ENCODE results near the gene CHCHD3. TPM values are rescaled to one million over a fixed set of nuclear protein-coding genes. Genes with fewer than 3 reads are reported as not detected.

CHCHD3 gene
- total and polyA plus RNA-seq, 4 donors, result 29.1 to 50.3 (median 36.0) TPM

GRCh38 chr7:132777414-132777813 lies 304.5 kb downstream of the CHCHD3 start:
- no peak for ATAC-seq (ENCODE audit: low FRiP score)
- 88 to 90% methylated on average over 7 of the region's 7 CpGs for WGBS, 2 donors
- H3K4me3 ChIP-seq (ENCODE audit: low read length in 2 of 2), result no peak overlapping the region
- no peak overlapping the region for H3K27ac ChIP-seq (ENCODE audit: low read depth in 1 of 2, low read length in 2 of 2)
- H3K4me1 ChIP-seq (ENCODE audit: control insufficient read depth in 1 of 2, insufficient read depth in 2 of 2, low read length in 2 of 2), result no peaks in the 10 kb centered on the region
- H3K36me3 ChIP-seq (ENCODE audit: control insufficient read depth in 1 of 2, insufficient read depth in 2 of 2, low read length in 1 of 2), result no peaks in the 10 kb centered on the region
- peaks cover 4% of the 10 kb centered on the region for H3K9me3 ChIP-seq (ENCODE audit: control insufficient read depth, low read length)
- H3K27me3 ChIP-seq (ENCODE audit: control insufficient read depth in 1 of 2, insufficient read depth in 2 of 2, low read length in 1 of 2), result no peaks in the 10 kb centered on the region
- no peak for DNase-seq
- intact Hi-C loops (cut with DNase I), result no loop called here

DNA sequence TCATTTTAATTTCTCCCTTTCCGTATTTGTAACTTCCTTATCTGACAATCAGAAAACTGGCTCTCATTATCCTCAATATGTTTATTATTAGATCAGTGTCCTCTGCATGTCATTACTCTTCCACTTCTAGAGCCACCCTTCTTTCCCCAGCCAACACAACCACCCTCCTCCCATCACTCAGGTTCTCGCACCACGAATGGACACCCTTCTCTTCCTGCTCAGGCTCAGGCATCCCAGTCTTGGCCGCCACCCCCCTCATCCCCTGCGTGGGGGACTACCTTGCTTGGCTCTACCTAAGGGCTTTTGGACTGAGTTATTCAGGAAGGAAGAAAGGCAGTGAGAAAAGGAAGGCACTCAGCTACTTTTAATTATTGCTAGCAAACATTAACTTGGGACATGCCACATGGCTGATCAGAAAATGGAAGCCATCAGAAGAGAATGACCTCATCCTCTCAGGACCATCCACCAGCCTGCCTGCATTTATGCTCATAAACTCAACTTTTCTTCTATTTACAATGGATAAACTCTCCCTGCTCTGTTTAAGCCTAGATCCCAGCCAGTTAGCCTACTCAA lies 305.8 kb downstream of the CHCHD3 start:
- Histone ChIP-seq H3K27me3 (ENCODE audit: control insufficient read depth in 1 of 2, insufficient read depth in 2 of 2, low read length in 1 of 2) (no peaks in the 10 kb centered on the region), H3K36me3 (ENCODE audit: control insufficient read depth in 1 of 2, insufficient read depth in 2 of 2, low read length in 1 of 2) (no peaks in the 10 kb centered on the region), H3K9me3 (ENCODE audit: control insufficient read depth, low read length) (peaks cover 4% of the 10 kb centered on the region), H3K4me1 (ENCODE audit: control insufficient read depth in 1 of 2, insufficient read depth in 2 of 2, low read length in 2 of 2) (no peaks in the 10 kb centered on the region), H3K27ac (ENCODE audit: low read depth in 1 of 2, low read length in 2 of 2) (no peak overlapping the region), H3K4me3 (ENCODE audit: low read length in 2 of 2) (no peak overlapping the region)
- 82 to 85% methylated on average over 5 of the region's 5 CpGs for WGBS, 2 donors
- ATAC-seq (ENCODE audit: low FRiP score) (no peak), DNase-seq (no peak)
- intact Hi-C loops (cut with DNase I), result no loop called here

- WGBS, 2 donors, result 71 to 75% methylated on average over 5 of the region's 5 CpGs
- Histone ChIP-seq H3K27me3 (ENCODE audit: control insufficient read depth in 1 of 2, insufficient read depth in 2 of 2, low read length in 1 of 2) (no peaks in the 10 kb centered on the region), H3K36me3 (ENCODE audit: control insufficient read depth in 1 of 2, insufficient read depth in 2 of 2, low read length in 1 of 2) (no peaks in the 10 kb centered on the region), H3K4me3 (ENCODE audit: low read length in 2 of 2) (no peak overlapping the region), H3K4me1 (ENCODE audit: control insufficient read depth in 1 of 2, insufficient read depth in 2 of 2, low read length in 2 of 2) (no peaks in the 10 kb centered on the region), H3K27ac (ENCODE audit: low read depth in 1 of 2, low read length in 2 of 2) (no peak overlapping the region), H3K9me3 (ENCODE audit: control insufficient read depth, low read length) (peaks cover 6% of the 10 kb centered on the region)
- DNase-seq (no peak), ATAC-seq (ENCODE audit: low FRiP score) (no peak)
- intact Hi-C loops (cut with DNase I), result no loop called here
Observed at GRCh38 chr7:132773527-132773956, 308.3 kb downstream of the CHCHD3 start.

GRCh38 chr7:132771301-132771730 lies 310.6 kb downstream of the CHCHD3 start:
- ATAC-seq (ENCODE audit: low FRiP score) (no peak), DNase-seq (no peak)
- H3K9me3 ChIP-seq (ENCODE audit: control insufficient read depth, low read length), result peaks cover 3% of the 10 kb centered on the region
- intact Hi-C loops (cut with DNase I), result no loop called here
- no peaks in the 10 kb centered on the region for H3K36me3 ChIP-seq (ENCODE audit: control insufficient read depth in 1 of 2, insufficient read depth in 2 of 2, low read length in 1 of 2)
- H3K27me3 ChIP-seq (ENCODE audit: control insufficient read depth in 1 of 2, insufficient read depth in 2 of 2, low read length in 1 of 2), result no peaks in the 10 kb centered on the region
- H3K27ac ChIP-seq (ENCODE audit: low read depth in 1 of 2, low read length in 2 of 2), result no peak overlapping the region
- H3K4me3 ChIP-seq (ENCODE audit: low read length in 2 of 2), result no peak overlapping the region
- 79 to 92% methylated on average over 6 of the region's 6 CpGs for WGBS, 2 donors
- no peaks in the 10 kb centered on the region for H3K4me1 ChIP-seq (ENCODE audit: control insufficient read depth in 1 of 2, insufficient read depth in 2 of 2, low read length in 2 of 2)

GRCh38 chr7:132770055-132770454 lies 311.8 kb downstream of the CHCHD3 start:
- Histone ChIP-seq H3K4me3 (ENCODE audit: low read length in 2 of 2) (no peak overlapping the region), H3K4me1 (ENCODE audit: control insufficient read depth in 1 of 2, insufficient read depth in 2 of 2, low read length in 2 of 2) (no peaks in the 10 kb centered on the region), H3K27me3 (ENCODE audit: control insufficient read depth in 1 of 2, insufficient read depth in 2 of 2, low read length in 1 of 2) (no peaks in the 10 kb centered on the region), H3K9me3 (ENCODE audit: control insufficient read depth, low read length) (peaks cover 3% of the 10 kb centered on the region), H3K27ac (ENCODE audit: low read depth in 1 of 2, low read length in 2 of 2) (no peak overlapping the region), H3K36me3 (ENCODE audit: control insufficient read depth in 1 of 2, insufficient read depth in 2 of 2, low read length in 1 of 2) (no peaks in the 10 kb centered on the region)
- no peak for DNase-seq
- ATAC-seq (ENCODE audit: low FRiP score), result no peak
- WGBS, 2 donors, result 89 to 90% methylated on average over 2 of the region's 2 CpGs
- intact Hi-C loops (cut with DNase I), result no loop called here

GRCh38 chr7:132769280-132769679 lies 312.6 kb downstream of the CHCHD3 start:
- Histone ChIP-seq H3K4me1 (ENCODE audit: control insufficient read depth in 1 of 2, insufficient read depth in 2 of 2, low read length in 2 of 2) (no peaks in the 10 kb centered on the region), H3K4me3 (ENCODE audit: low read length in 2 of 2) (no peak overlapping the region), H3K36me3 (ENCODE audit: control insufficient read depth in 1 of 2, insufficient read depth in 2 of 2, low read length in 1 of 2) (no peaks in the 10 kb centered on the region), H3K9me3 (ENCODE audit: control insufficient read depth, low read length) (peaks cover 3% of the 10 kb centered on the region), H3K27ac (ENCODE audit: low read depth in 1 of 2, low read length in 2 of 2) (no peak overlapping the region), H3K27me3 (ENCODE audit: control insufficient read depth in 1 of 2, insufficient read depth in 2 of 2, low read length in 1 of 2) (no peaks in the 10 kb centered on the region)
- 83 to 87% methylated on average over 2 of the region's 2 CpGs for WGBS, 2 donors
- intact Hi-C loops (cut with DNase I), result no loop called here
- ATAC-seq (ENCODE audit: low FRiP score) (no peak), DNase-seq (no peak)

GRCh38 chr7:132768099-132768498 lies 313.8 kb downstream of the CHCHD3 start:
- DNase-seq (no peak), ATAC-seq (ENCODE audit: low FRiP score) (no peak)
- Histone ChIP-seq H3K27ac (ENCODE audit: low read depth in 1 of 2, low read length in 2 of 2) (no peak overlapping the region), H3K9me3 (ENCODE audit: control insufficient read depth, low read length) (peaks cover 3% of the 10 kb centered on the region), H3K27me3 (ENCODE audit: control insufficient read depth in 1 of 2, insufficient read depth in 2 of 2, low read length in 1 of 2) (no peaks in the 10 kb centered on the region), H3K4me3 (ENCODE audit: low read length in 2 of 2) (no peak overlapping the region), H3K4me1 (ENCODE audit: control insufficient read depth in 1 of 2, insufficient read depth in 2 of 2, low read length in 2 of 2) (no peaks in the 10 kb centered on the region), H3K36me3 (ENCODE audit: control insufficient read depth in 1 of 2, insufficient read depth in 2 of 2, low read length in 1 of 2) (no peaks in the 10 kb centered on the region)
- 85 to 87% methylated on average over 3 of the region's 3 CpGs for WGBS, 2 donors
- intact Hi-C loops (cut with DNase I), result no loop called here

DNA sequence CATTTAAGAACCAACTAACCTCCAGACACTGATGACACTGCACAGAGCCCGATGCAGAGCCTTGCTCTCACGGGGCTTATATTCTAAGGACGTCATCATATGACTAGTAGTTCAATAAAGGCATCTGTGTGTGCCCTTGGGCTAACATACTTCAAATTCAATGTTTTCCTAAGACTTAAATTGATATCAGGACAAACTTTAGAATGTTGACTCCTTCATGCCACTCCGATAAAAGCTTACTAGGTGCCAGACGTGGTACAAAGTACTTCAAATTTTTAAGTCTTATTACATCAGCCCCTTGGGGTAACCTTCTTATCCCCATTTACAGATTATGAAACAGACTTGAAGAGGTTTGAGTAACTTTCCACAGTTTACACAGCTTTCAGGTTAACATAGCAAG lies 314.5 kb downstream of the CHCHD3 start:
- DNase-seq (no peak), ATAC-seq (ENCODE audit: low FRiP score) (no peak)
- WGBS, 2 donors, result 59 to 60% methylated on average over 5 of the region's 5 CpGs
- Histone ChIP-seq H3K9me3 (ENCODE audit: control insufficient read depth, low read length) (peaks cover 3% of the 10 kb centered on the region), H3K4me3 (ENCODE audit: low read length in 2 of 2) (no peak overlapping the region), H3K36me3 (ENCODE audit: control insufficient read depth in 1 of 2, insufficient read depth in 2 of 2, low read length in 1 of 2) (no peaks in the 10 kb centered on the region), H3K27me3 (ENCODE audit: control insufficient read depth in 1 of 2, insufficient read depth in 2 of 2, low read length in 1 of 2) (no peaks in the 10 kb centered on the region), H3K27ac (ENCODE audit: low read depth in 1 of 2, low read length in 2 of 2) (no peak overlapping the region), H3K4me1 (ENCODE audit: control insufficient read depth in 1 of 2, insufficient read depth in 2 of 2, low read length in 2 of 2) (no peaks in the 10 kb centered on the region)
- intact Hi-C loops (cut with DNase I), result no loop called here

DNA sequence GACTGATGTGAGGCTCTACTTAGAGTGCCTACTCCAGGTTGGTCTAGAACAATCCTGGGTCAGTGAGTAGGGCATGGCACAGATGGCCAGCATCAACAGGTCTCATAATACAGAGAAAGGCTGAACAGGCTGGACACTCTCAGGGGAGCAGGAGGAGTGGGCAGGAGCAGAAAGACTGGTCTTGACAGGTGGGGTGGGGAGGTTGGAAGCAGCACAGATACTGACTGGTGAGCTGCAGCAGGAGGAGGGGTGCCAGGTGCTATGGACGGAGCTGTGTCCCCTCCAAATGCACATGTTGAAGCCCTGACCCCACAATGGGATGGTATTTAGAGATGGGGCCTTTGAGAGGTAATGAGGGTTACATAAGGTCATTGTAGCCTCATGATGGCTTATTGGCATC lies 315.2 kb downstream of the CHCHD3 start:
- no peak for DNase-seq
- Histone ChIP-seq H3K4me3 (ENCODE audit: low read length in 2 of 2) (no peak overlapping the region), H3K27me3 (ENCODE audit: control insufficient read depth in 1 of 2, insufficient read depth in 2 of 2, low read length in 1 of 2) (no peaks in the 10 kb centered on the region), H3K9me3 (ENCODE audit: control insufficient read depth, low read length) (peaks cover 3% of the 10 kb centered on the region), H3K27ac (ENCODE audit: low read depth in 1 of 2, low read length in 2 of 2) (no peak overlapping the region), H3K4me1 (ENCODE audit: control insufficient read depth in 1 of 2, insufficient read depth in 2 of 2, low read length in 2 of 2) (no peaks in the 10 kb centered on the region), H3K36me3 (ENCODE audit: control insufficient read depth in 1 of 2, insufficient read depth in 2 of 2, low read length in 1 of 2) (no peaks in the 10 kb centered on the region)
- intact Hi-C loops (cut with DNase I), result no loop called here
- ATAC-seq (ENCODE audit: low FRiP score), result no peak
- 50 to 65% methylated on average over 1 of the region's 1 CpG for WGBS, 2 donors

Data from aorta (tissue), 5 donors.